Neural progenitor cell (in vitro differentiated cells): Measurements from ENCODE around the gene DIS3L2. TPM values are rescaled to one million over a fixed set of nuclear protein-coding genes. Genes with fewer than 3 reads are reported as not detected.

Experiments used
- DNase-seq: peaks from one replicate; pipeline ENCODE4 v3.0.0-alpha.2; 2016; ENCODE audit warnings: low spot score
- H2AFZ ChIP-seq: fragments of 200-600 bp; sonication (generic); replicated peaks from 2 replicates; pipeline ENCODE4 v1.6.1; 2016; ENCODE audit warnings: antibody characterized with exemption
- H3F3A ChIP-seq: fragments of 200-600 bp; sonication (generic); 2 replicates; pipeline ENCODE4 v1.6.1; 2016; ENCODE audit warnings: antibody characterized with exemption, low read depth
- H3K27ac ChIP-seq: fragments of 200-600 bp; sonication (generic); 2 replicates; pipeline ENCODE4 v1.5.1; 2016; ENCODE audit warnings: mild to moderate bottlenecking
- H3K27me3 ChIP-seq: fragments of 200-600 bp; sonication (generic); 2 replicates; pipeline ENCODE4 v1.6.1; 2016; ENCODE audit warnings: mild to moderate bottlenecking, moderate library complexity
- H3K36me3 ChIP-seq: fragments of 200-600 bp; sonication (generic); 2 replicates; pipeline ENCODE4 v1.5.1; 2016
- H3K4me1 ChIP-seq: fragments of 200-600 bp; sonication (generic); 2 replicates; pipeline ENCODE4 v1.6.1; 2016; ENCODE audit warnings: mixed run types
- H3K4me2 ChIP-seq: fragments of 200-600 bp; sonication (generic); 2 replicates; pipeline ENCODE4 v1.6.1; 2016
- H3K4me3 ChIP-seq: fragments of 200-600 bp; sonication (generic); 2 replicates; pipeline ENCODE4 v1.5.1; 2016
- H3K79me2 ChIP-seq: fragments of 200-600 bp; sonication (generic); 2 replicates; pipeline ENCODE4 v1.6.1; 2016; ENCODE audit warnings: low read depth
- H3K9ac ChIP-seq: fragments of 200-600 bp; sonication (generic); 2 replicates; pipeline ENCODE4 v1.6.1; 2016
- H3K9me3 ChIP-seq: fragments of 200-600 bp; sonication (generic); 2 replicates; pipeline ENCODE4 v1.5.1; 2016; ENCODE audit warnings: low read depth
- H4K20me1 ChIP-seq: fragments of 200-600 bp; sonication (generic); 2 replicates; pipeline ENCODE4 v1.6.1; 2016; ENCODE audit warnings: low read depth
- H3K27ac Mint-ChIP-seq: 3 replicates; pipeline ENCODE4 v1.8.0; 2021; ENCODE audit warnings: mixed read lengths
- H3K27me3 Mint-ChIP-seq: 2 replicates; pipeline ENCODE4 v1.8.0; 2022; ENCODE audit warnings: low read depth, mild to moderate bottlenecking, inconsistent platforms, moderate library complexity, mixed read lengths; ENCODE audit not compliant: insufficient read depth
- H3K36me3 Mint-ChIP-seq: 3 replicates; pipeline ENCODE4 v1.8.0; 2021; ENCODE audit warnings: mixed read lengths
- H3K4me1 Mint-ChIP-seq: 3 replicates; pipeline ENCODE4 v1.8.0; 2021; ENCODE audit warnings: mixed read lengths
- H3K4me3 Mint-ChIP-seq: 3 replicates; pipeline ENCODE4 v1.8.0; 2021; ENCODE audit warnings: mild to moderate bottlenecking, moderate library complexity, mixed read lengths
- H3K9me3 Mint-ChIP-seq: 3 replicates; pipeline ENCODE4 v1.8.0; 2020; ENCODE audit warnings: mixed read lengths
- EZH2 ChIP-seq: fragments of 200-600 bp; sonication (generic); IDR thresholded peaks from 2 replicates; pipeline ENCODE4 v1.6.1; 2017; ENCODE audit warnings: antibody characterized with exemption, mild to moderate bottlenecking, moderate library complexity
- EZH2phosphoT487 ChIP-seq: fragments of 200-600 bp; sonication (generic); IDR thresholded peaks from 2 replicates; pipeline ENCODE4 v1.6.1; 2017; ENCODE audit warnings: antibody characterized with exemption
- total RNA-seq: library from RNA; depleted of rRNA; stranded (reverse); fragments of >200 nt; gene quantifications from 2 replicates; pipeline ENCODE4 v1.2.3, GENCODE V29; 2015; ENCODE audit warnings: low replicate concordance
- TF ChIP-seq, protein P1 (sequence below): fragments of 200-600 bp; sonication (generic); IDR thresholded peaks from 2 replicates; pipeline ENCODE4 v1.5.1; 2017; ENCODE audit warnings: antibody characterized with exemption, mild to moderate bottlenecking

The DIS3L2 gene
- total RNA-seq, 1 donor from 2014 or later = 23.2 TPM

DNA sequence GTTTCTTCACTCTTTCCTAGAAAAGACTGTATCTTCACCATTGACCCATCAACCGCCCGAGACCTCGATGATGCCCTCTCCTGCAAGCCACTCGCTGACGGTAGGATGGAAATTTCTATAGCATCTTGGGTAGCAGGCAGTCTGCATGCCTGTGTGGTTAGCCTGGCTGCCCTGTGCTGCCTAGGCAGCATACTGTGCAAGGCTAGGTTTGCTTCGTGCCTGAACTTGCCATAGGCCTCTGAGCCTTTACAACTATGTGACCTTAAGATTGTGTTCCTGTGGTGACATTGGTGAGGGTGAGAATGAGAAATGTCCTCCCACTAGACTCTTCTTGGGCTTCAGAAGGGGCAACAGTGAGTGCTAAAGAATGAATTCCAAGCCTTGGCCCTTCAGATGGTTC, 248.8 kb downstream of the DIS3L2 start:
- Histone ChIP-seq H3K79me2 (no peaks in the 10 kb centered on the region), H2AFZ (no peak overlapping the region), H3K36me3 (no peaks in the 10 kb centered on the region), H3K4me1 (no peaks in the 10 kb centered on the region), H3F3A (no peaks in the 10 kb centered on the region), H3K4me3 (no peak overlapping the region), H4K20me1 (peaks cover 3% of the 10 kb centered on the region), H3K4me2 (no peak overlapping the region), H3K27ac (no peak overlapping the region), H3K9me3 (no peaks in the 10 kb centered on the region), H3K9ac (no peak overlapping the region), H3K27me3 (no peaks in the 10 kb centered on the region)
- Mint-ChIP-seq H3K27me3 (peaks cover 2% of the 10 kb centered on the region), H3K4me1 (no peaks in the 10 kb centered on the region), H3K36me3 (peaks cover 8% of the 10 kb centered on the region), H3K9me3 (no peaks in the 10 kb centered on the region), H3K4me3 (no peak overlapping the region), H3K27ac (no peak overlapping the region)
- TF ChIP-seq EZH2phosphoT487 = no peak
- TF ChIP-seq EZH2 = no peak
- TF ChIP-seq, protein P1, sequence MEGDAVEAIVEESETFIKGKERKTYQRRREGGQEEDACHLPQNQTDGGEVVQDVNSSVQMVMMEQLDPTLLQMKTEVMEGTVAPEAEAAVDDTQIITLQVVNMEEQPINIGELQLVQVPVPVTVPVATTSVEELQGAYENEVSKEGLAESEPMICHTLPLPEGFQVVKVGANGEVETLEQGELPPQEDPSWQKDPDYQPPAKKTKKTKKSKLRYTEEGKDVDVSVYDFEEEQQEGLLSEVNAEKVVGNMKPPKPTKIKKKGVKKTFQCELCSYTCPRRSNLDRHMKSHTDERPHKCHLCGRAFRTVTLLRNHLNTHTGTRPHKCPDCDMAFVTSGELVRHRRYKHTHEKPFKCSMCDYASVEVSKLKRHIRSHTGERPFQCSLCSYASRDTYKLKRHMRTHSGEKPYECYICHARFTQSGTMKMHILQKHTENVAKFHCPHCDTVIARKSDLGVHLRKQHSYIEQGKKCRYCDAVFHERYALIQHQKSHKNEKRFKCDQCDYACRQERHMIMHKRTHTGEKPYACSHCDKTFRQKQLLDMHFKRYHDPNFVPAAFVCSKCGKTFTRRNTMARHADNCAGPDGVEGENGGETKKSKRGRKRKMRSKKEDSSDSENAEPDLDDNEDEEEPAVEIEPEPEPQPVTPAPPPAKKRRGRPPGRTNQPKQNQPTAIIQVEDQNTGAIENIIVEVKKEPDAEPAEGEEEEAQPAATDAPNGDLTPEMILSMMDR = no peak
- no peak for DNase-seq

DNA sequence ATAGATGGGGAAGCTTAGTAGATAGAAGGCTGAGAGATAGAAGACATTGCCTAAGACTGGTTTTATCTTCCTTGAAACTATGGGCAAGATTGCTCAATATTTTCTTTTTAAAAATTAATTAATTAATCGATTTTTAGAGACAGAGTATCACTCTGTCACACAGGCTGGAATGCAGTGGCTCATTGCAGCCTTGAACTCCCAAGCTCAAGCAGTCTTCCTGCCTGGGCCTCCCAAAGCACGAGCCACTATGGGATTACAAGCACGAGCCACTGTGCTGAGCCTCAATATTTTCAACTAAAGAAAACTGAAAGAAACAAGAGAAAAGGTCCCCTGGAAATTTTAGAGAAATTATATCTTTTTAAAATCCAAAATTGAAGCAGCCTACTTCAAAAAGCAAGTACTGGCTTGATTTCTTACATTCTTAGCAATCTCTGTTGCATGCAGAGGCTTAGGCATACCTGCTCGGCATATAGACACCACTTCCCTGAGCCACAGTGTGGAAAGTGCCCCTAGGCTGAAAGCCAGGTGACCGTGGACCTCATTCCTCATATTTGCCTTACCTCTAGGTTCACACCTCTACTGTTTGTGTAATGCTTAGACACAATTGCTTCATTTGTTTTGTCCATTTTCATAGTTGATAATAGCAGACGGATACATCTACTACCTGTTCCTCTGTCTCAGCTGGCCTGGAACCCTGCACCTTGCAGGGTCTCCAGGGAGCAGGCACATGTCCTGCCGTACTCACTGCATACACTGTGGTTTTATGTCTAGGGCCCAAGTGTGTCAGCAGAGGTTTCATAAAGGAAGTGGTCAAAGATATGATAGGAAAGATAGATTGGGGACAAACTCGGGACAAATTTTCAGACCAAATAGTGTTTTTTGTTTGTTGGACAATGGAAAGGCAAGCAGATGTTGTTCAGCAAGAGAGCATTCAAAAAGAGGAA, 250.5 kb downstream of the DIS3L2 start:
- peaks cover 2% of the 10 kb centered on the region for H3K27me3 Mint-ChIP-seq
- no peaks in the 10 kb centered on the region for H3K27me3 ChIP-seq
- no peaks in the 10 kb centered on the region for H3K4me1 Mint-ChIP-seq
- no peak overlapping the region for H3K27ac Mint-ChIP-seq
- no peaks in the 10 kb centered on the region for H3F3A ChIP-seq
- no peak overlapping the region for H2AFZ ChIP-seq
- no peak for DNase-seq
- H4K20me1 ChIP-seq = peaks cover 3% of the 10 kb centered on the region
- no peaks in the 10 kb centered on the region for H3K9me3 ChIP-seq
- H3K4me3 Mint-ChIP-seq = no peak overlapping the region
- H3K36me3 Mint-ChIP-seq = peaks cover 8% of the 10 kb centered on the region
- H3K36me3 ChIP-seq = no peaks in the 10 kb centered on the region
- TF ChIP-seq, protein P1 = no peak
- TF ChIP-seq EZH2phosphoT487 = no peak
- no peak for TF ChIP-seq EZH2
- H3K9ac ChIP-seq = no peak overlapping the region
- no peaks in the 10 kb centered on the region for H3K9me3 Mint-ChIP-seq
- no peaks in the 10 kb centered on the region for H3K79me2 ChIP-seq
- no peaks in the 10 kb centered on the region for H3K4me1 ChIP-seq
- H3K27ac ChIP-seq = no peak overlapping the region
- H3K4me2 ChIP-seq = no peak overlapping the region
- H3K4me3 ChIP-seq = no peak overlapping the region

DNA sequence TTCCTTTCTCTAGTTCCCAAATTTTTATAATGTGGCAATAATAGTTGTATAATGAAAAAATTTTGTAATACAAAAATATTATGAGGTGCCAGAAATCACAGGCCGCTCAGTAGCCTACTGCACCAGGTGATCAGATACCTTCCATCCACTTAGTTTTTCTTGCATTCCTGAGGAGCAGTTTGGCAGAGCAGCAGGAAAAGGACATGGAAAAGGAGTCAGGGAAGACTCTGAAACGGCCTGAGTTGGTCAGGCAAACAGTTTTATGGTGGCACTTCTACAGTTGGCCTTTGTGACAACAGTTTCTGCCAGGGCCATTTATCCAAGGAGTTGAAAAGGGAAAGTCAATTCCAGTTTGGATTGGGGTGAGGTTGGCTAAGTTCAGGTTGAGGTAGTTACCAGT, 251.7 kb downstream of the DIS3L2 start:
- H3K9ac ChIP-seq = no peak overlapping the region
- no peak overlapping the region for H3K4me2 ChIP-seq
- no peaks in the 10 kb centered on the region for H3K36me3 ChIP-seq
- H3K4me1 ChIP-seq = no peaks in the 10 kb centered on the region
- Mint-ChIP-seq H3K27ac (no peak overlapping the region), H3K4me1 (no peaks in the 10 kb centered on the region), H3K36me3 (peaks cover 8% of the 10 kb centered on the region), H3K4me3 (no peak overlapping the region), H3K27me3 (no peaks in the 10 kb centered on the region), H3K9me3 (no peaks in the 10 kb centered on the region)
- H3K27ac ChIP-seq = no peak overlapping the region
- no peaks in the 10 kb centered on the region for H3K9me3 ChIP-seq
- H3K4me3 ChIP-seq = no peak overlapping the region
- no peaks in the 10 kb centered on the region for H3K79me2 ChIP-seq
- peaks cover 3% of the 10 kb centered on the region for H4K20me1 ChIP-seq
- no peak for TF ChIP-seq EZH2phosphoT487
- no peak for TF ChIP-seq EZH2
- TF ChIP-seq, protein P1 = no peak
- H2AFZ ChIP-seq = no peak overlapping the region
- DNase-seq = no peak
- no peaks in the 10 kb centered on the region for H3F3A ChIP-seq
- H3K27me3 ChIP-seq = no peaks in the 10 kb centered on the region
